ENCODE data around the gene PLA2G3.

PLA2G3 gene

GRCh38 chr22:31085493-31085824, 54.8 kb downstream of the PLA2G3 start:
- DNase-seq = no peak

GRCh38 chr22:31084811-31085492, 55.4 kb downstream of the PLA2G3 start:
- no peak for DNase-seq

Data from NCI-H524 treated with DMSO at 0.1 percent for 48 hours (cell line).